ENCODE measurements around the gene E2F3. TPM values are rescaled to one million over a fixed set of nuclear protein-coding genes. Genes with fewer than 3 reads are reported as not detected.
A peak's percentile ranks its signal among the peaks of the same experiment; 100 is the strongest.

The E2F3 gene
- total and polyA plus RNA-seq, 10 of the 15 experiments (the other 5 are each of a cell fraction or from before 2014, with no cell fraction given): 5.1 to 16.8 (median 10.6) TPM

DNA sequence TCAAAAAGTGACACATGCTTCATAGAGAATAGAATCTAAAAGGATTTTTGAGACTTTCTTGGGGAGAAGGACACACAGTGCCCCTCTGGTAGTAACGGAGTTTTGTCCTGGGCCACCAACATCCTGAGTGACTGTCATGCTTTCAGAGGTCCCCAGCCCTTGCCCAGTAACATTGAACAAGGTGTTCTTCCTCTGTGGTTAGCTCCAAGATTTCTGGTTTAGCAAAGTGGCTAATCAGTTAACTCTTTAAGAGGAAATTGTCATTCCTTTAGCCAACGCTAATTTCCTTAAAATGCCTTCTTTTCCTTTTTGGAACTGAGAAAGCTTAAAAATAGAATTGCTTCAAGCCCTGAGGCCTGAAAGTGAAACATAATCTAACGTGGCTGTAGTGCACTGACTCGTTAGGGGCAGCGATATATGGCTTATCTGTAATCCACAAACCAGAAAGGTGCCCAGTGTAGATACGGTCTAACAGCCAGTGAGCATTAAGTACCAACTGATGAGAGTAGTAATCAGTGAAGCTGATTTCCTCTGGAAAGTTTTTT, 7.8 kb downstream of the E2F3 start (continued):
- TF ChIP-seq JUNB (IDR thresholded peaks at IDR 0.05) (no peak; the same call in 1 of the 2 replicates), NFIC (IDR thresholded peaks at IDR 0.05; ENCODE audit: low read depth, low read length) (peak; percentile 87), SUPT20H (IDR thresholded peaks at IDR 0.05; ENCODE audit: borderline replicate concordance, control insufficient read depth, low read depth, low read length) (no peak), ZSCAN29 (IDR thresholded peaks at IDR 0.05) (peak; percentile 83), SMC3 (IDR thresholded peaks at IDR 0.05; ENCODE audit: borderline replicate concordance, low read length) (0 out of 2 replicates have a peak, but pooled peaks have one; percentile 19), CEBPB (IDR thresholded peaks at IDR 0.05; ENCODE audit: borderline replicate concordance in 1 of 2, low read depth in 2 of 2, low read length in 2 of 2) (no peak), YY1 (IDR thresholded peaks at IDR 0.05; ENCODE audit: low read depth, low read length) (0 out of 2 replicates have a peak, but pooled peaks have one; percentile 11), RELA (IDR thresholded peaks at IDR 0.05; ENCODE audit: borderline replicate concordance, partially characterized antibody) (no peak), GABPA (IDR thresholded peaks at IDR 0.05; ENCODE audit: low read depth) (no peak), MTA2 (IDR thresholded peaks at IDR 0.05; ENCODE audit: low read depth) (peak; percentile 59), PAX8 (IDR thresholded peaks at IDR 0.05) (peak; percentile 30; the same call in 1 of the 2 replicates), NFYB (IDR thresholded peaks at IDR 0.05; ENCODE audit: insufficient read depth, low read depth, low read length) (no peak), CBX5 (IDR thresholded peaks at IDR 0.05; ENCODE audit: low read depth) (peak; percentile 22; the same call in 1 of the 2 replicates), CBFB (IDR thresholded peaks at IDR 0.05; ENCODE audit: low read depth) (peak; percentile 34; the same call in 1 of the 2 replicates)
- TF ChIP-seq, protein P1, sequence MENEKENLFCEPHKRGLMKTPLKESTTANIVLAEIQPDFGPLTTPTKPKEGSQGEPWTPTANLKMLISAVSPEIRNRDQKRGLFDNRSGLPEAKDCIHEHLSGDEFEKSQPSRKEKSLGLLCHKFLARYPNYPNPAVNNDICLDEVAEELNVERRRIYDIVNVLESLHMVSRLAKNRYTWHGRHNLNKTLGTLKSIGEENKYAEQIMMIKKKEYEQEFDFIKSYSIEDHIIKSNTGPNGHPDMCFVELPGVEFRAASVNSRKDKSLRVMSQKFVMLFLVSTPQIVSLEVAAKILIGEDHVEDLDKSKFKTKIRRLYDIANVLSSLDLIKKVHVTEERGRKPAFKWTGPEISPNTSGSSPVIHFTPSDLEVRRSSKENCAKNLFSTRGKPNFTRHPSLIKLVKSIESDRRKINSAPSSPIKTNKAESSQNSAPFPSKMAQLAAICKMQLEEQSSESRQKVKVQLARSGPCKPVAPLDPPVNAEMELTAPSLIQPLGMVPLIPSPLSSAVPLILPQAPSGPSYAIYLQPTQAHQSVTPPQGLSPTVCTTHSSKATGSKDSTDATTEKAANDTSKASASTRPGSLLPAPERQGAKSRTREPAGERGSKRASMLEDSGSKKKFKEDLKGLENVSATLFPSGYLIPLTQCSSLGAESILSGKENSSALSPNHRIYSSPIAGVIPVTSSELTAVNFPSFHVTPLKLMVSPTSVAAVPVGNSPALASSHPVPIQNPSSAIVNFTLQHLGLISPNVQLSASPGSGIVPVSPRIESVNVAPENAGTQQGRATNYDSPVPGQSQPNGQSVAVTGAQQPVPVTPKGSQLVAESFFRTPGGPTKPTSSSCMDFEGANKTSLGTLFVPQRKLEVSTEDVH (IDR thresholded peaks at IDR 0.05; ENCODE audit: low read depth, partially characterized antibody): no peak
- TF ChIP-seq, protein P2, sequence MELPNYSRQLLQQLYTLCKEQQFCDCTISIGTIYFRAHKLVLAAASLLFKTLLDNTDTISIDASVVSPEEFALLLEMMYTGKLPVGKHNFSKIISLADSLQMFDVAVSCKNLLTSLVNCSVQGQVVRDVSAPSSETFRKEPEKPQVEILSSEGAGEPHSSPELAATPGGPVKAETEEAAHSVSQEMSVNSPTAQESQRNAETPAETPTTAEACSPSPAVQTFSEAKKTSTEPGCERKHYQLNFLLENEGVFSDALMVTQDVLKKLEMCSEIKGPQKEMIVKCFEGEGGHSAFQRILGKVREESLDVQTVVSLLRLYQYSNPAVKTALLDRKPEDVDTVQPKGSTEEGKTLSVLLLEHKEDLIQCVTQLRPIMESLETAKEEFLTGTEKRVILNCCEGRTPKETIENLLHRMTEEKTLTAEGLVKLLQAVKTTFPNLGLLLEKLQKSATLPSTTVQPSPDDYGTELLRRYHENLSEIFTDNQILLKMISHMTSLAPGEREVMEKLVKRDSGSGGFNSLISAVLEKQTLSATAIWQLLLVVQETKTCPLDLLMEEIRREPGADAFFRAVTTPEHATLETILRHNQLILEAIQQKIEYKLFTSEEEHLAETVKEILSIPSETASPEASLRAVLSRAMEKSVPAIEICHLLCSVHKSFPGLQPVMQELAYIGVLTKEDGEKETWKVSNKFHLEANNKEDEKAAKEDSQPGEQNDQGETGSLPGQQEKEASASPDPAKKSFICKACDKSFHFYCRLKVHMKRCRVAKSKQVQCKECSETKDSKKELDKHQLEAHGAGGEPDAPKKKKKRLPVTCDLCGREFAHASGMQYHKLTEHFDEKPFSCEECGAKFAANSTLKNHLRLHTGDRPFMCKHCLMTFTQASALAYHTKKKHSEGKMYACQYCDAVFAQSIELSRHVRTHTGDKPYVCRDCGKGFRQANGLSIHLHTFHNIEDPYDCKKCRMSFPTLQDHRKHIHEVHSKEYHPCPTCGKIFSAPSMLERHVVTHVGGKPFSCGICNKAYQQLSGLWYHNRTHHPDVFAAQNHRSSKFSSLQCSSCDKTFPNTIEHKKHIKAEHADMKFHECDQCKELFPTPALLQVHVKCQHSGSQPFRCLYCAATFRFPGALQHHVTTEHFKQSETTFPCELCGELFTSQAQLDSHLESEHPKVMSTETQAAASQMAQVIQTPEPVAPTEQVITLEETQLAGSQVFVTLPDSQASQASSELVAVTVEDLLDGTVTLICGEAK (IDR thresholded peaks at IDR 0.05; ENCODE audit: borderline replicate concordance): no peak
- TF ChIP-seq, protein P3, sequence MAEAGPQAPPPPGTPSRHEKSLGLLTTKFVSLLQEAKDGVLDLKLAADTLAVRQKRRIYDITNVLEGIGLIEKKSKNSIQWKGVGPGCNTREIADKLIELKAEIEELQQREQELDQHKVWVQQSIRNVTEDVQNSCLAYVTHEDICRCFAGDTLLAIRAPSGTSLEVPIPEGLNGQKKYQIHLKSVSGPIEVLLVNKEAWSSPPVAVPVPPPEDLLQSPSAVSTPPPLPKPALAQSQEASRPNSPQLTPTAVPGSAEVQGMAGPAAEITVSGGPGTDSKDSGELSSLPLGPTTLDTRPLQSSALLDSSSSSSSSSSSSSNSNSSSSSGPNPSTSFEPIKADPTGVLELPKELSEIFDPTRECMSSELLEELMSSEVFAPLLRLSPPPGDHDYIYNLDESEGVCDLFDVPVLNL (IDR thresholded peaks at IDR 0.05; ENCODE audit: low read depth, low read length): no peak
- TF ChIP-seq, protein P4, sequence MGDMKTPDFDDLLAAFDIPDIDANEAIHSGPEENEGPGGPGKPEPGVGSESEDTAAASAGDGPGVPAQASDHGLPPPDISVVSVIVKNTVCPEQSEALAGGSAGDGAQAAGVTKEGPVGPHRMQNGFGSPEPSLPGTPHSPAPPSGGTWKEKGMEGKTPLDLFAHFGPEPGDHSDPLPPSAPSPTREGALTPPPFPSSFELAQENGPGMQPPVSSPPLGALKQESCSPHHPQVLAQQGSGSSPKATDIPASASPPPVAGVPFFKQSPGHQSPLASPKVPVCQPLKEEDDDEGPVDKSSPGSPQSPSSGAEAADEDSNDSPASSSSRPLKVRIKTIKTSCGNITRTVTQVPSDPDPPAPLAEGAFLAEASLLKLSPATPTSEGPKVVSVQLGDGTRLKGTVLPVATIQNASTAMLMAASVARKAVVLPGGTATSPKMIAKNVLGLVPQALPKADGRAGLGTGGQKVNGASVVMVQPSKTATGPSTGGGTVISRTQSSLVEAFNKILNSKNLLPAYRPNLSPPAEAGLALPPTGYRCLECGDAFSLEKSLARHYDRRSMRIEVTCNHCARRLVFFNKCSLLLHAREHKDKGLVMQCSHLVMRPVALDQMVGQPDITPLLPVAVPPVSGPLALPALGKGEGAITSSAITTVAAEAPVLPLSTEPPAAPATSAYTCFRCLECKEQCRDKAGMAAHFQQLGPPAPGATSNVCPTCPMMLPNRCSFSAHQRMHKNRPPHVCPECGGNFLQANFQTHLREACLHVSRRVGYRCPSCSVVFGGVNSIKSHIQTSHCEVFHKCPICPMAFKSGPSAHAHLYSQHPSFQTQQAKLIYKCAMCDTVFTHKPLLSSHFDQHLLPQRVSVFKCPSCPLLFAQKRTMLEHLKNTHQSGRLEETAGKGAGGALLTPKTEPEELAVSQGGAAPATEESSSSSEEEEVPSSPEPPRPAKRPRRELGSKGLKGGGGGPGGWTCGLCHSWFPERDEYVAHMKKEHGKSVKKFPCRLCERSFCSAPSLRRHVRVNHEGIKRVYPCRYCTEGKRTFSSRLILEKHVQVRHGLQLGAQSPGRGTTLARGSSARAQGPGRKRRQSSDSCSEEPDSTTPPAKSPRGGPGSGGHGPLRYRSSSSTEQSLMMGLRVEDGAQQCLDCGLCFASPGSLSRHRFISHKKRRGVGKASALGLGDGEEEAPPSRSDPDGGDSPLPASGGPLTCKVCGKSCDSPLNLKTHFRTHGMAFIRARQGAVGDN (IDR thresholded peaks at IDR 0.05): 0 out of 2 replicates have a peak, but pooled peaks have one; percentile 29
